SK-N-SH treated with all-trans-retinoic acid at 6 μM for 48 hours (cell line): ENCODE measurements around the gene ATRNL1.
A peak's percentile ranks its signal among the peaks of the same experiment; 100 is the strongest.

Experiments used
- ATAC-seq: fragments of 200-7000 bp; cut with Tn5 transposase; 3 replicates; pipeline ENCODE4 v1.9.1; 2020; ENCODE audit warnings: mild to moderate bottlenecking, moderate library complexity
- ARNTL ChIP-seq: fragments of 450-650 bp; formaldehyde crosslinking; IDR thresholded peaks from 2 replicates; pipeline ENCODE4 v1.5.0; 2020; ENCODE audit warnings: low read depth, mild to moderate bottlenecking, moderate library complexity, borderline replicate concordance
- BACH2 ChIP-seq: fragments of 250-450 bp; sonication (Bioruptor Pico); IDR thresholded peaks from 2 replicates; pipeline ENCODE4 v1.9.0; 2021; ENCODE audit warnings: mild to moderate bottlenecking, borderline replicate concordance
- CREB5 ChIP-seq: fragments of 250-450 bp; sonication (Bioruptor Pico); IDR thresholded peaks from 2 replicates; pipeline ENCODE4 v1.5.1; 2020; ENCODE audit warnings: low read depth, mild to moderate bottlenecking, moderate library complexity
- CSDC2 ChIP-seq: fragments of 250-450 bp; sonication (Bioruptor Pico); IDR thresholded peaks from 2 replicates; pipeline ENCODE4 v1.5.0; 2020; ENCODE audit warnings: mild to moderate bottlenecking, moderate library complexity
- ESRRG ChIP-seq: fragments of 250-450 bp; sonication (Bioruptor Pico); IDR thresholded peaks from 2 replicates; pipeline ENCODE4 v1.6.1; 2021; ENCODE audit warnings: mild to moderate bottlenecking
- GLIS3 ChIP-seq: fragments of 250-450 bp; sonication (Bioruptor Pico); IDR thresholded peaks from 2 replicates; pipeline ENCODE4 v1.5.0; 2020; ENCODE audit warnings: mild to moderate bottlenecking, moderate library complexity
- ISL1 ChIP-seq: fragments of 250-450 bp; sonication (Bioruptor Pico); IDR thresholded peaks from 2 replicates; pipeline ENCODE4 v2.1.2; 2022; ENCODE audit warnings: mild to moderate bottlenecking, moderate library complexity
- OSR1 ChIP-seq: fragments of 250-450 bp; sonication (Bioruptor Pico); IDR thresholded peaks from 2 replicates; pipeline ENCODE4 v1.8.0; 2022; ENCODE audit warnings: moderate library complexity, mild to moderate bottlenecking, inconsistent platforms
- POU6F1 ChIP-seq: fragments of 250-450 bp; sonication (Bioruptor Pico); IDR thresholded peaks from 2 replicates; pipeline ENCODE4 v1.8.0; 2021; ENCODE audit warnings: low read depth, mild to moderate bottlenecking, moderate library complexity, borderline replicate concordance
- PPARA ChIP-seq: fragments of 250-450 bp; sonication (Bioruptor Pico); IDR thresholded peaks from 2 replicates; pipeline ENCODE4 v1.5.0; 2020; ENCODE audit warnings: mild to moderate bottlenecking, borderline replicate concordance
- RARB ChIP-seq: fragments of 250-450 bp; sonication (Bioruptor Pico); IDR thresholded peaks from 2 replicates; pipeline ENCODE4 v1.8.0; 2021; ENCODE audit warnings: mild to moderate bottlenecking, moderate library complexity
- SNAI2 ChIP-seq: fragments of 250-450 bp; sonication (Bioruptor Pico); IDR thresholded peaks from 2 replicates; pipeline ENCODE4 v1.5.0; 2020; ENCODE audit warnings: mild to moderate bottlenecking, moderate library complexity
- TCF4 ChIP-seq: fragments of 250-450 bp; sonication (Bioruptor Pico); IDR thresholded peaks from 2 replicates; pipeline ENCODE4 v1.8.0; 2021; ENCODE audit warnings: mild to moderate bottlenecking, moderate library complexity, borderline replicate concordance
- TOX ChIP-seq: fragments of 250-450 bp; sonication (Bioruptor Pico); IDR thresholded peaks from 2 replicates; pipeline ENCODE4 v1.8.0; 2021; ENCODE audit warnings: mild to moderate bottlenecking, moderate library complexity, borderline replicate concordance
- TSHZ2 ChIP-seq: fragments of 250-450 bp; sonication (Bioruptor Pico); IDR thresholded peaks from 2 replicates; pipeline ENCODE4 v1.5.0; 2020; ENCODE audit warnings: mild to moderate bottlenecking, moderate library complexity
- ZFP3 ChIP-seq: fragments of 250-450 bp; sonication (Bioruptor Pico); IDR thresholded peaks from 2 replicates; pipeline ENCODE4 v1.5.0; 2020; ENCODE audit warnings: mild to moderate bottlenecking, moderate library complexity
- ZFP30 ChIP-seq: fragments of 450-650 bp; formaldehyde crosslinking; IDR thresholded peaks from 2 replicates; pipeline ENCODE4 v1.5.0; 2022; ENCODE audit warnings: mild to moderate bottlenecking, moderate library complexity
- ZNF565 ChIP-seq: fragments of 450-650 bp; formaldehyde crosslinking; conservative IDR thresholded peaks from 2 replicates; pipeline ENCODE4 v1.5.0; 2020; ENCODE audit warnings: low read depth, mild to moderate bottlenecking, moderate library complexity
- ZNF70 ChIP-seq: fragments of 450-650 bp; formaldehyde crosslinking; IDR thresholded peaks from 2 replicates; pipeline ENCODE4 v1.5.0; 2020; ENCODE audit warnings: mild to moderate bottlenecking, moderate library complexity
- ZNF8 ChIP-seq: fragments of 450-650 bp; formaldehyde crosslinking; IDR thresholded peaks from 2 replicates; pipeline ENCODE4 v1.5.0; 2020; ENCODE audit warnings: mild to moderate bottlenecking, moderate library complexity
- TF ChIP-seq, protein P1 (sequence below): fragments of 250-450 bp; sonication (Bioruptor Pico); IDR thresholded peaks from 2 replicates; pipeline ENCODE4 v1.5.1; 2021; ENCODE audit warnings: mild to moderate bottlenecking, moderate library complexity

The ATRNL1 gene

GRCh38 chr10:115931309-115931708, 838.1 kb downstream of the ATRNL1 start (continued):
- TF ChIP-seq CSDC2 (CRISPR knock-in tag) (no peak), GLIS3 (CRISPR knock-in tag) (no peak), ZFP3 (CRISPR knock-in tag) (no peak), SNAI2 (CRISPR knock-in tag) (no peak), PPARA (CRISPR knock-in tag) (no peak), ZNF565 (CRISPR knock-in tag) (no peak), OSR1 (CRISPR knock-in tag) (no peak), RARB (no peak), ZNF8 (CRISPR knock-in tag) (no peak), ESRRG (CRISPR knock-in tag) (no peak)

DNA sequence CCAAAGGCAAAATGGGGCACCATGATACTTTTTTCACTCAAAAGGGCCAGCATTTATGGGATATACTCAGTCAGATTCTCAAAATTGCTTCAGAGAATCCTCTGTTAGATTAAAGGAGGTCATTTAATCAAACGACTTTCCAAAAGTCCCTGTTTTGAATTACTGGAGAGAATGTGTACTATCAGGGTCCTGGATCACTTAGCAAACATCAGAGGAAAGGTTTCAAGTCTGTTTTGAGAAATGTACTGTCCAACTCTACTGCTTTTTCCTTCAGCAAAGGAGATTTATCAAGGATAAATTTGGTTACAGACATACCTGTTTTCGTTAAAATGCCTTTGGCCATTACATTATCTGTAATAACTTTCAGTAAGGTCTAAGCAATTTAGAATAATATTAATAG, 838.9 kb downstream of the ATRNL1 start:
- TF ChIP-seq TCF4 (CRISPR knock-in tag) = peak; percentile 81
- no peak for TF ChIP-seq TOX (CRISPR knock-in tag)
- TF ChIP-seq TSHZ2 = peak; percentile 79
- no peak for TF ChIP-seq ARNTL (CRISPR knock-in tag)
- TF ChIP-seq ISL1 (CRISPR knock-in tag) = peak; percentile 57
- peak; percentile 76 for TF ChIP-seq ZNF70 (CRISPR knock-in tag)
- TF ChIP-seq BACH2 = no peak
- TF ChIP-seq, all 23 proteins: peak for 4
- ATAC-seq = no peak

DNA sequence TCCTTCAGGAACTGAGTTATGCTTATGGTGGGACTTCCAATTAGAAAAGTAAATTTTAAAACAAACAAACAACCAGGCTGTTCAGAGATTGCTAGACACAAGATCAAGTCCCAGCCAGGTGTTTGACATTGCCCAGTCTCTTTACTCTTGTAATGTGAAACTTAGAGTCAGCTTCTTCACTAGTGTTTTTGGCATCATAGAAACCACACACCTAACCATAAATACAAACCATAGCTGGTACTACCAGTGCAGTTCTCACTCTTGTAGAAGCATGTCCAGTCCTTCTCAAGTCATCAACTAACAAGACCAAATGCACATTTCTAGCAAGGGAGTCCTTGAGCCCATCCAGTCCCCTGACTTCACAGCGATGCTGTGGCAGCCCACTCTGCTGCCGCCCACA, 839.9 kb downstream of the ATRNL1 start:
- ATAC-seq = no peak
- TF ChIP-seq OSR1 (CRISPR knock-in tag) = no peak

- no peak for ATAC-seq
Measured at GRCh38 chr10:115935731-115936130, 842.6 kb downstream of the ATRNL1 start.

More at GRCh38 chr10:115935731-115936130, 842.6 kb downstream of the ATRNL1 start:
- TF ChIP-seq ZFP30 (no peak), CSDC2 (CRISPR knock-in tag) (no peak), SNAI2 (CRISPR knock-in tag) (no peak), POU6F1 (CRISPR knock-in tag) (no peak), ZNF565 (CRISPR knock-in tag) (no peak), OSR1 (CRISPR knock-in tag) (no peak), RARB (no peak), TCF4 (CRISPR knock-in tag) (no peak), TOX (CRISPR knock-in tag) (no peak), ESRRG (CRISPR knock-in tag) (no peak), CREB5 (CRISPR knock-in tag) (no peak), GLIS3 (CRISPR knock-in tag) (no peak), BACH2 (no peak)
- TF ChIP-seq, protein P1, sequence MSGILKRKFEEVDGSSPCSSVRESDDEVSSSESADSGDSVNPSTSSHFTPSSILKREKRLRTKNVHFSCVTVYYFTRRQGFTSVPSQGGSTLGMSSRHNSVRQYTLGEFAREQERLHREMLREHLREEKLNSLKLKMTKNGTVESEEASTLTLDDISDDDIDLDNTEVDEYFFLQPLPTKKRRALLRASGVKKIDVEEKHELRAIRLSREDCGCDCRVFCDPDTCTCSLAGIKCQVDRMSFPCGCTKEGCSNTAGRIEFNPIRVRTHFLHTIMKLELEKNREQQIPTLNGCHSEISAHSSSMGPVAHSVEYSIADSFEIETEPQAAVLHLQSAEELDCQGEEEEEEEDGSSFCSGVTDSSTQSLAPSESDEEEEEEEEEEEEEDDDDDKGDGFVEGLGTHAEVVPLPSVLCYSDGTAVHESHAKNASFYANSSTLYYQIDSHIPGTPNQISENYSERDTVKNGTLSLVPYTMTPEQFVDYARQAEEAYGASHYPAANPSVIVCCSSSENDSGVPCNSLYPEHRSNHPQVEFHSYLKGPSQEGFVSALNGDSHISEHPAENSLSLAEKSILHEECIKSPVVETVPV = no peak
